ENCODE data around the gene PGLYRP1. TPM values are rescaled to one million over a fixed set of nuclear protein-coding genes. Genes with fewer than 3 reads are reported as not detected.

The PGLYRP1 gene
- total RNA-seq, 1 experiment from 2014 or later: not detected

DNA sequence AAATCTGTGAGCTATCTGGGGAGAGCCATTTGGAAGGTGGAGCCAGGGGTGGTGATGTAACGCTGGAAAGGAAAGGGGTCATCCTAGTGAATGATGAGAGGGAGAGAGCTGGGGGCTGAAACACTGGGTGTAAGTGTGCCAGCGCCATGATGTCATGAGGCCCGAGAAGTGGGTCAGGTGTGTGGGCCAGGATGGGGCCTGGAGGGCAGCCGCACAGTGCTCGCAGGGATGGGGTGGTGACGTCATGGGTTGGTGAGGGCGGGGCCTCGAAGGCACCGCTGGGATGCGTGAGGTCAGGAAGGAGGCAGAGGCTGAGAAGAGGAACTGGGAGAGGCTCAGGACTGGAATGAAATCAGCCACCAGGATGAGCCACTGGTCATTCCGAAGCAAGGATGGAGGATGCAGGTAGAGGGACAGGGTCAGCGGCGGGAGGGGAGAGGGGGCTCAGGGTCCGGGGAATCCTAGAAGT, 23.2 kb downstream of the PGLYRP1 start:
- Histone ChIP-seq H3K27me3 (ENCODE audit: insufficient read depth, low read length) (no peaks in the 10 kb centered on the region), H3K4ac (ENCODE audit: low read depth, low read length) (no peak overlapping the region), H3K79me1 (ENCODE audit: insufficient read depth, low read depth, low read length, poor library complexity, severe bottlenecking) (peaks cover 3% of the 10 kb centered on the region), H3K4me2 (ENCODE audit: insufficient read depth, insufficient read length, low read length) (peak overlapping the region; percentile 79), H3K23ac (ENCODE audit: insufficient read length, low read depth, low read length) (no peak overlapping the region), H3K27ac (ENCODE audit: insufficient read length, low read depth, low read length) (no peak overlapping the region), H4K8ac (replicated peaks; ENCODE audit: insufficient read length, low read depth, low read length) (no peak overlapping the region), H3K79me2 (ENCODE audit: insufficient read depth, low read length) (0 out of 2 replicates have a peak, but pooled peaks cover 5% of the 10 kb centered on the region), H2BK5ac (ENCODE audit: insufficient read length, low read length) (no peak overlapping the region), H2BK120ac (ENCODE audit: low read depth, low read length, poor library complexity, severe bottlenecking) (no peak overlapping the region), H3K9me3 (ENCODE audit: control insufficient read depth, low read depth, low read length) (no peaks in the 10 kb centered on the region), H2BK15ac (ENCODE audit: low read depth, low read length) (no peak overlapping the region), H4K5ac (ENCODE audit: insufficient read length, low read depth, low read length) (no peak overlapping the region), H2BK20ac (ENCODE audit: low read depth, low read length, poor library complexity, severe bottlenecking) (no peak overlapping the region), H3K56ac (ENCODE audit: insufficient read length, low read depth, low read length) (no peak overlapping the region), H3K9ac (ENCODE audit: extremely low read depth, insufficient read length, low read length) (no peak overlapping the region), H4K91ac (ENCODE audit: insufficient read length, low read depth, low read length) (no peak overlapping the region), H3K18ac (ENCODE audit: insufficient read length, low read depth, low read length) (no peak overlapping the region), H3T11ph (ENCODE audit: low read length) (no peak overlapping the region), H2AK5ac (ENCODE audit: insufficient read length, low read length) (no peak overlapping the region), H3K4me1 (ENCODE audit: insufficient read depth, low read length) (no peaks in the 10 kb centered on the region), H2AFZ (ENCODE audit: low read length) (no peak overlapping the region), H3K23me2 (ENCODE audit: insufficient read length, low read depth, low read length, poor library complexity, severe bottlenecking) (peaks cover 13% of the 10 kb centered on the region), H3K14ac (ENCODE audit: insufficient read depth, low read length) (no peak overlapping the region), H4K20me1 (ENCODE audit: control insufficient read depth, insufficient read depth, insufficient read length) (no peaks in the 10 kb centered on the region), H2BK12ac (ENCODE audit: insufficient read length, low read depth, low read length) (no peak overlapping the region)
- Mint-ChIP-seq H3K9me3 (no peaks in the 10 kb centered on the region; a peak in 2 of 5 replicates), H3K4me1 (peaks cover 14 to 35% of the 10 kb centered on the region in 2 experiments), H3K4me3 (peak overlapping the region; percentile 82 to 97), H3K27ac (peak overlapping the region; percentile 88 to 93 (median 93); a peak in 6 of 7 replicates), H3K36me3 (ENCODE audit: insufficient read depth in 1 of 3, low read depth in 3 of 3) (peaks cover 6 to 13% (median 8%) of the 10 kb centered on the region in 3 experiments; a peak in 6 of 7 replicates), H3K27me3 (ENCODE audit: low read depth) (peaks cover 2% of the 10 kb centered on the region; the same call in 1 of the 2 replicates)
- no CpG with 5 or more reads among the region's 14 CpGs for WGBS (ENCODE audit: extremely low coverage, insufficient read length, low lambda C conversion rate)
- DNase-seq: peak; percentile 83
- TF ChIP-seq CTCF (conservative IDR thresholded peaks at IDR 0.05): no peak
